ENCODE measurements around the gene PARD3B.

The PARD3B gene

GRCh38 chr2:205654878-205655605, 1109.8 kb downstream of the PARD3B start:
- Histone ChIP-seq H3K9ac (ENCODE audit: low read length) (no peak overlapping the region), H3K4me1 (ENCODE audit: control insufficient read depth, low read depth, low read length) (peaks cover 10% of the 10 kb centered on the region)

GRCh38 chr2:205655779-205656456, 1110.6 kb downstream of the PARD3B start:
- Histone ChIP-seq H3K36me3 (ENCODE audit: control insufficient read depth, low read depth, low read length) (no peaks in the 10 kb centered on the region), H3K4me1 (ENCODE audit: control insufficient read depth, low read depth, low read length) (peaks cover 2% of the 10 kb centered on the region), H3K27me3 (ENCODE audit: control insufficient read depth, insufficient read depth, low read length) (no peaks in the 10 kb centered on the region), H3K9ac (ENCODE audit: low read length) (no peak overlapping the region), H3K4me3 (ENCODE audit: low read length) (no peak overlapping the region), H3K9me3 (ENCODE audit: control insufficient read depth, low read depth, low read length) (no peaks in the 10 kb centered on the region), H3K27ac (ENCODE audit: low read length) (no peak overlapping the region)

More at GRCh38 chr2:205654878-205655605, 1109.8 kb downstream of the PARD3B start:
- Histone ChIP-seq H3K27me3 (ENCODE audit: control insufficient read depth, insufficient read depth, low read length) (no peaks in the 10 kb centered on the region), H3K36me3 (ENCODE audit: control insufficient read depth, low read depth, low read length) (no peaks in the 10 kb centered on the region), H3K9me3 (ENCODE audit: control insufficient read depth, low read depth, low read length) (no peaks in the 10 kb centered on the region), H3K4me3 (ENCODE audit: low read length) (no peak overlapping the region), H3K27ac (ENCODE audit: low read length) (no peak overlapping the region)

GRCh38 chr2:205656461-205656860, 1111.2 kb downstream of the PARD3B start:
- H3K9ac ChIP-seq (ENCODE audit: low read length): no peak overlapping the region
- H3K27ac ChIP-seq (ENCODE audit: low read length): no peak overlapping the region
- no peaks in the 10 kb centered on the region for H3K36me3 ChIP-seq (ENCODE audit: control insufficient read depth, low read depth, low read length)
- no peak overlapping the region for H3K4me3 ChIP-seq (ENCODE audit: low read length)
- H3K27me3 ChIP-seq (ENCODE audit: control insufficient read depth, insufficient read depth, low read length): no peaks in the 10 kb centered on the region
- no peaks in the 10 kb centered on the region for H3K4me1 ChIP-seq (ENCODE audit: control insufficient read depth, low read depth, low read length)
- no peaks in the 10 kb centered on the region for H3K9me3 ChIP-seq (ENCODE audit: control insufficient read depth, low read depth, low read length)

- no peaks in the 10 kb centered on the region for H3K4me1 ChIP-seq (ENCODE audit: control insufficient read depth, low read depth, low read length)
- H3K27ac ChIP-seq (ENCODE audit: low read length): no peak overlapping the region
These were observed 1111.7 kb downstream of the PARD3B start for GRCh38 chr2:205656941-205657340.

GRCh38 chr2:205657579-205657978, 1112.3 kb downstream of the PARD3B start:
- no peak overlapping the region for H3K27ac ChIP-seq (ENCODE audit: low read length)
- H3K4me3 ChIP-seq (ENCODE audit: low read length): no peak overlapping the region

More at GRCh38 chr2:205656941-205657340, 1111.7 kb downstream of the PARD3B start:
- Histone ChIP-seq H3K9ac (ENCODE audit: low read length) (no peak overlapping the region), H3K27me3 (ENCODE audit: control insufficient read depth, insufficient read depth, low read length) (no peaks in the 10 kb centered on the region), H3K4me3 (ENCODE audit: low read length) (no peak overlapping the region), H3K9me3 (ENCODE audit: control insufficient read depth, low read depth, low read length) (no peaks in the 10 kb centered on the region), H3K36me3 (ENCODE audit: control insufficient read depth, low read depth, low read length) (no peaks in the 10 kb centered on the region)

GRCh38 chr2:205658068-205658467, 1112.8 kb downstream of the PARD3B start:
- Histone ChIP-seq H3K4me3 (ENCODE audit: low read length) (no peak overlapping the region), H3K9ac (ENCODE audit: low read length) (no peak overlapping the region), H3K9me3 (ENCODE audit: control insufficient read depth, low read depth, low read length) (no peaks in the 10 kb centered on the region), H3K4me1 (ENCODE audit: control insufficient read depth, low read depth, low read length) (no peaks in the 10 kb centered on the region), H3K36me3 (ENCODE audit: control insufficient read depth, low read depth, low read length) (no peaks in the 10 kb centered on the region), H3K27ac (ENCODE audit: low read length) (no peak overlapping the region), H3K27me3 (ENCODE audit: control insufficient read depth, insufficient read depth, low read length) (no peaks in the 10 kb centered on the region)

More at GRCh38 chr2:205657579-205657978, 1112.3 kb downstream of the PARD3B start:
- Histone ChIP-seq H3K36me3 (ENCODE audit: control insufficient read depth, low read depth, low read length) (no peaks in the 10 kb centered on the region), H3K4me1 (ENCODE audit: control insufficient read depth, low read depth, low read length) (no peaks in the 10 kb centered on the region), H3K27me3 (ENCODE audit: control insufficient read depth, insufficient read depth, low read length) (no peaks in the 10 kb centered on the region), H3K9ac (ENCODE audit: low read length) (no peak overlapping the region), H3K9me3 (ENCODE audit: control insufficient read depth, low read depth, low read length) (no peaks in the 10 kb centered on the region)

GRCh38 chr2:205658572-205658971, 1113.3 kb downstream of the PARD3B start:
- Histone ChIP-seq H3K9ac (ENCODE audit: low read length) (no peak overlapping the region), H3K27me3 (ENCODE audit: control insufficient read depth, insufficient read depth, low read length) (no peaks in the 10 kb centered on the region), H3K9me3 (ENCODE audit: control insufficient read depth, low read depth, low read length) (no peaks in the 10 kb centered on the region), H3K36me3 (ENCODE audit: control insufficient read depth, low read depth, low read length) (no peaks in the 10 kb centered on the region), H3K4me3 (ENCODE audit: low read length) (no peak overlapping the region), H3K27ac (ENCODE audit: low read length) (no peak overlapping the region), H3K4me1 (ENCODE audit: control insufficient read depth, low read depth, low read length) (no peaks in the 10 kb centered on the region)

GRCh38 chr2:205659922-205660321, 1114.6 kb downstream of the PARD3B start:
- Histone ChIP-seq H3K9ac (ENCODE audit: low read length) (no peak overlapping the region), H3K27me3 (ENCODE audit: control insufficient read depth, insufficient read depth, low read length) (no peaks in the 10 kb centered on the region), H3K36me3 (ENCODE audit: control insufficient read depth, low read depth, low read length) (no peaks in the 10 kb centered on the region), H3K4me3 (ENCODE audit: low read length) (no peak overlapping the region), H3K9me3 (ENCODE audit: control insufficient read depth, low read depth, low read length) (no peaks in the 10 kb centered on the region), H3K27ac (ENCODE audit: low read length) (no peak overlapping the region), H3K4me1 (ENCODE audit: control insufficient read depth, low read depth, low read length) (no peaks in the 10 kb centered on the region)

GRCh38 chr2:205660521-205661124, 1115.3 kb downstream of the PARD3B start:
- no peaks in the 10 kb centered on the region for H3K36me3 ChIP-seq (ENCODE audit: control insufficient read depth, low read depth, low read length)
- H3K4me1 ChIP-seq (ENCODE audit: control insufficient read depth, low read depth, low read length): no peaks in the 10 kb centered on the region
- no peaks in the 10 kb centered on the region for H3K9me3 ChIP-seq (ENCODE audit: control insufficient read depth, low read depth, low read length)
- H3K27me3 ChIP-seq (ENCODE audit: control insufficient read depth, insufficient read depth, low read length): no peaks in the 10 kb centered on the region
- no peak overlapping the region for H3K9ac ChIP-seq (ENCODE audit: low read length)
- H3K27ac ChIP-seq (ENCODE audit: low read length): no peak overlapping the region
- no peak overlapping the region for H3K4me3 ChIP-seq (ENCODE audit: low read length)

- Histone ChIP-seq H3K9ac (ENCODE audit: low read length) (no peak overlapping the region), H3K4me3 (ENCODE audit: low read length) (no peak overlapping the region), H3K27ac (ENCODE audit: low read length) (no peak overlapping the region), H3K27me3 (ENCODE audit: control insufficient read depth, insufficient read depth, low read length) (no peaks in the 10 kb centered on the region), H3K4me1 (ENCODE audit: control insufficient read depth, low read depth, low read length) (no peaks in the 10 kb centered on the region), H3K36me3 (ENCODE audit: control insufficient read depth, low read depth, low read length) (no peaks in the 10 kb centered on the region), H3K9me3 (ENCODE audit: control insufficient read depth, low read depth, low read length) (no peaks in the 10 kb centered on the region)
These were observed 1116.0 kb downstream of the PARD3B start for GRCh38 chr2:205661281-205661680.

- H3K4me1 ChIP-seq (ENCODE audit: control insufficient read depth, low read depth, low read length): no peaks in the 10 kb centered on the region
- no peaks in the 10 kb centered on the region for H3K27me3 ChIP-seq (ENCODE audit: control insufficient read depth, insufficient read depth, low read length)
- H3K9me3 ChIP-seq (ENCODE audit: control insufficient read depth, low read depth, low read length): no peaks in the 10 kb centered on the region
- no peak overlapping the region for H3K4me3 ChIP-seq (ENCODE audit: low read length)
- H3K27ac ChIP-seq (ENCODE audit: low read length): no peak overlapping the region
- H3K9ac ChIP-seq (ENCODE audit: low read length): no peak overlapping the region
- H3K36me3 ChIP-seq (ENCODE audit: control insufficient read depth, low read depth, low read length): no peaks in the 10 kb centered on the region
These were observed 1117.1 kb downstream of the PARD3B start for GRCh38 chr2:205662206-205662965.

All from iPS-18a (cell line).